NCI-H748 treated with DMSO at 0.1 percent for 48 hours (cell line): ENCODE results near the gene NKD1.

Source experiments
- DNase-seq: peaks from one replicate; lab custom pipeline; 2025; lab: John Stamatoyannopoulos, UW

Gene NKD1

DNA sequence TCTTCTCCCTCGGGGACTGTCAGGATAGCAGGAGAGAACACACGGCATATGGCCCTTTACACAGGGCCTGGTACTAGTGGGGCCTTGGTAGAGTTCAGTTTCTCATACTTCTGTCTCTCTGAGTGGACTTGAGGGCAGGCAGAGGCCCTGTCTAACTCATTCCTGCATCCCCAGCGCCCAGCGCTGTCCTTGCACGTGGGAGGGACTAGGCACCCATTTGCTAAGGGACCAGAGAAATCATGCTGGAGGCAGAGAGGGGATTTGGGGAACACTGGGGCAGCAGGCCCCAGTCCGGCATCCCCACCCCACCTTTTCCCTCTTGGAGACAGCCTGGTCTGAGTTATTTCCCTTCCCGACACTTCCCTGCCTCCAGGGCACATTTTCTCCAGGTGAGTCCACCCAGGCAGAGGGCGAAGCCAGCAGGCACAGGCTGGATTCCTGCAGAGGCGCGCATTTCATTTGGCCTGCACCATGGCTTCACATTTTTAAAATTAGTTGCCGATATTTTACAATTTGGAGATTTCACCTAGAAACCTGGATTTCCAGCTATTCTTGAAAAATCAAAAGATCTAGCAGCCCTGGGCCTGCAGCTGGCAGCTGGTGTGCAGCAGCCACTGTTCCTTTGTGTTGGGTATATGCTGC, 9.7 kb upstream of the NKD1 start:
- DNase-seq, result no peak

GRCh38 chr16:50539053-50539695, 9.0 kb upstream of the NKD1 start:
- DNase-seq, result no peak

DNA sequence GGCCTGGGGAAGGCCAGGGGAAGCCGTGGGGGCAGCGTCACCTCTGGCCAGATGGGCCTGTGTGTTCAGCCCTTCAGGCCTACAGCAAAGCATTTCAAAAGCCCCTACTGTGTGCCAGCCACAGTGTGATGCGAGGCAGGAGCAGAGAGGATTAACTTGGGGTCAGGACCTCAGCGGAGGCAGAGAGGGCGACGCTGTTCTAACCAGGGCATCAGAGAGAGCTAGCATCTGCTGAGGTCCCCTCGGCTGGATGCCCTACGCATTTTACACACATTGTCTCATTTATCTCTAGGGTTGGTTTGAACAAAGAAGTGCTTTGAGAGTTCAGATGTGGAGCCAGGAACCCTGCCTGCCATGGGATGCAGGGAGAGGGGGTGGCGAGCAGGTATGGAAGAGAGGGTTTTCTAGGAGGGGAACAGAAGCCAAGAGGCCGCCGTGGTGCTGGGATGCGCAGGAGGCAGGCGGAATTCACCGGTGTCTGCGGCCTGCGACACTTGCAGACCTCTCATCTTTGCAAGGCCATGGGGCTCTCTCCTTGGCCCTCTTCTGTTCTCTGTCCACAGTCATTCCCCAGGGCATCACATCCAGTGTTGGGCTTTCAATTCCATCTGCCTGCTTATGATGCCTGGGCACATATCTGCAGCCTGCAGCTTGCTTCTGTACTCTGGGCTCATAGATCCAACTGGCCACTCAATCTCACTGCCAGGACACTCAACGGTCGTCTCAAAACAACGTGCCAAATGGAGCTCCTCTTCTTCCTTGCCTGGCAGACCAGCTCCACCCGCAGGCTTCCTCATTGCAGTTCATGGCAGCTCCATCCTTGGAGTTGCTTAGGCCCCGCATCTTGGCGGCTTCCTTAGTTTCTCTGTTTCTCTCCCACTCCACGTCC, 8.1 kb upstream of the NKD1 start:
- DNase-seq, result no peak

DNA sequence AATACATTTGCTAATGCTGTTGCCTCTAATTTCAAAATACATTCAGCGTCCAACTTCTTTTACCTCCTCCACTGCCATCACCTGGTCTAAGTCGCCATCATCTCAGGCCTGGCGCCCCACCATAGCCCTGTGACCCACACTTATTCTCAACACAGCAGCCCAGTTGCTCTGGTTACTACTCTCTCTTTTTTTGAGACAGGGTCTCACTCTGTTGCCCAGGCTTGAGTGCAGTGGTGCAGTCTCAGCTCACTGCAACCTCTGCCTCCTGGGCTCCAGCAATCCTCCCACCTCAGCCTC, 7.5 kb upstream of the NKD1 start:
- DNase-seq, result no peak

DNA sequence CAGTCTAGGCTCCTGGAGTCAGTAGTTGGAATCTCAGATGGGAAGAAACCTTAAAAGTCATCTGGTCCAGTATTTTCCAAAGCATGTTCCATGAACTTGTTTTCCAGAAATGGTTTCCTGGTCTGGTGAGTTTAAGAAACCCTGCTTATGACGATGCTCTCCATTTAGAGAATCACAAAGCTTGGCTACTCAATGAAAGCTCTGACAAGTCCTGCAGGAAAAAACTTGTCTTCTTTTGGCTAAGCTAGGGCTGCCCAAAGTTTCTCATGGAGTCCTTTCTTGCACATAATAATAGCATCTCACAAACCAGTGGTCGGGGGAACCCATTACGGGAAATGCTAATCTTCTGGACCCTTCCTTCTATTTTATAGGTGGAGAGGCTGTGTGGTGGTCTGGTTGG, 5.5 kb upstream of the NKD1 start:
- DNase-seq, result no peak

- DNase-seq, result no peak
Measured at GRCh38 chr16:50546125-50546524, 2.1 kb upstream of the NKD1 start.

DNA sequence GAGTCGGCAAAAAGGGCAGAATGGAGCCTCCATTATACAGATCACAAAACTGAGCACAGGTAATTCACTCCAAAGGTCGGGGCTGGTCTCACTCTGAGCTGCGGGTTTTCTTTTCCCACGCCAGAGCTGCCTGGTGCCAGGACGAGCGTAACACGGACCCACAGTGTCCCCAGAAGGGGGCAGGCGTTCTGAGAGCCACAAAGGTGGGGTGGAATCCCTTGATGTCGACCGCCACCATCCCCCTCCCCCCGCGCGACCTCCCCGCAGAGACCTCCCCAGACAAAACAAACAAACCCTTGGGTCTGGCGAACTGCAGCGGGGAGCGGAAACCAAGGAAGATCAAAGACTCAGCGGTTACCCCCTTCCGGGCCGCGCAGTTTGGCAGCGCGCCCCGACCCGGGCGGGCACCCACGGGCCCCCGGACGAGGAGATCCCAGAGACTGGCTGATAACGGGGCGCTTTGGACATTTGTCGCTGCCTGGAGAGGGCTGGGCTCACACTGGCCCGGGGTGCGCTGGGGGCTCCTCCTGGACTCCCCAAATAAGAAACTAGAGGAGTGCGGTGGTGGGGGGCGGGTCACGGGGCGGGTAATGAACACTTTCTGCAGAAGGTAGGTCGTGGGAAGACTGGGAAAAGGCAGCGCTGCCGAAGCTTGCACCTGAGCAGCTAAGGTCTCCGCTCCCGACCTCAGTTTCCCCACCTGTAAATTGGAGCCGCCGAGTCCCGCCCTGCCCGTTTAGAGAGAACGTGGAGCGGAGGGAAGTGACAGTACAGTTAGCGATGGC, 664 bp upstream of the NKD1 start:
- DNase-seq, result peak; percentile 21

DNA sequence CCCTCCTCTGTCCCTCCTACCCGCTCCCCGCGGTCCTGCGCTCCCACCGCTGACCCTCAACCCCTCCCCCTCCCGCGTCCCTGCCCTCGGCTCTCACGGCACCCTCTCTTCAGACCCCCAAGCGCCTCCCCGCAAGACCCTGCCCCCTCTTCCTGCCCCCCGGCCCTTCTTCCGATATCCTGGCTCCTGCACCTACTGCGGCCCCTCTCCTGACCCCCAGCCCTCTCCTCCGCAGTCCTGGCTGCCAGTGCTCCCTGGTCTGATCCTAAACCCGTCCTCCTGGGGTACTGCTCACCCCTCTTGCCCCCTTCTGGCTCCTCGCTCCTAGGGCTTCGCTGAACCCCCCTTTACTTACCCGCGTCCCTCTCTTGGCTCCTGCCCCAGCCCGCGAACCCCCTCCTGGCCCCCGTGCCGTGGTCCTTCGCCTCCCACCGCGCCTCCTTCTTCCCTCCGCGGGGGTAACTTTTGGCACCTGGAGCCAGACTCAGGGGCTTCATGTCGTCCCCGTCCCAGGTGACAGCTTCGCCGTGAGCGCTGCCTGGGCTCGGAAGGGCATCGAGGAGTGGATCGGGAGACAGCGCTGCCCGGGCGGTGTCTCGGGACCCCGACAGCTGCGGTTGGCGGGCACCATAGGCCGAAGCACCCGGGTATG, 839 bp downstream of the NKD1 start:
- DNase-seq, result no peak

- no peak for DNase-seq
Measured at GRCh38 chr16:50549561-50549915, 1.3 kb downstream of the NKD1 start.

DNA sequence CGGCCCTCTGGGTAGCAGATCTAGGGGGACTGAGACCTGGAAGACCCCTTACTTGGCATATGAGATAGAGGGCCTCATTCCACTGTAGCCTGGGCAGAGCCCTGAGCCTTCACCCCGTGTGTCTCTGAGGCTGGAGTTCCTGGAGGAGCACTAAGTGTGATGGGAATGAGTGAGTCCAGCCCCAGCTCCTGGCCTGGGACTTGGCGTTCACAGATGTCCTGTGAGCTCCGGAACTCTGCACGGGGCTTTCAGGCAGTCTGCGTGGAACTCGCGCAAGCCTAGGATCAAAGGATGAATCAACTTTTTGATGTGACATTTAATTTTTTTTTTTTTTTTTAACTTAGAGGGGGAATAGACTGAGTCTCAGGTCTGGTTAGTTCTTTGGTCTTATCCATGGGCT, 1.8 kb downstream of the NKD1 start:
- DNase-seq, result no peak

- no peak for DNase-seq
Measured at GRCh38 chr16:50550866-50551641, 2.9 kb downstream of the NKD1 start.

DNA sequence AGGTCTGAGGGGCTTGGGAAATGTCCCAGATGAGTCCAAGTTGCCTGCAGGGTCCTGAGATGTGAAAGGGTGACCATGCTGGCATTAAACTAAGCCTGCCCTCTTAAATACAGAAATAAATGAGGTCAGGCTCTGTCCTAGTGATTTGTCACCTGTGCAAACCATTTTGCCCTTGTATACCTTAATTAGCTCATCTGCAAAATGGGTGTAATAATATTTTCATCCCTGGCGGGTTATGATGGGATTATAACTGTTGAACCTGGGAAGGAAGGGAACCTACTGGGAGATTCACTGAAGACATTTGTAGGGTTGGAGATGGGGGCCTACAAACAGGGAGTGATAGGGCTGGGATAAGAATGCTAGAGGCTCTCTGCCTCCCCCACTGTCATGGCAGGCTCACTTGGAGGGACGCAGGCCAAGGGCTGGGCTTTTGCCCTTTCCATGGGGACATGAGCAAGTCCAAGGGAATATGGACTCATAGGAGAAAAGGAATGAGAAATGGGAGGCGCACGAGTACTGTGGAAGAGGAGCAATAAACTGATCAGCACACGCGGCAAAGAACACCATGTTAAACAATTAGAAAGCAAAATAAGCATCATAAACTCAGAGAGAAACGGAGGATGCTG, 4.4 kb downstream of the NKD1 start:
- DNase-seq, result no peak

DNA sequence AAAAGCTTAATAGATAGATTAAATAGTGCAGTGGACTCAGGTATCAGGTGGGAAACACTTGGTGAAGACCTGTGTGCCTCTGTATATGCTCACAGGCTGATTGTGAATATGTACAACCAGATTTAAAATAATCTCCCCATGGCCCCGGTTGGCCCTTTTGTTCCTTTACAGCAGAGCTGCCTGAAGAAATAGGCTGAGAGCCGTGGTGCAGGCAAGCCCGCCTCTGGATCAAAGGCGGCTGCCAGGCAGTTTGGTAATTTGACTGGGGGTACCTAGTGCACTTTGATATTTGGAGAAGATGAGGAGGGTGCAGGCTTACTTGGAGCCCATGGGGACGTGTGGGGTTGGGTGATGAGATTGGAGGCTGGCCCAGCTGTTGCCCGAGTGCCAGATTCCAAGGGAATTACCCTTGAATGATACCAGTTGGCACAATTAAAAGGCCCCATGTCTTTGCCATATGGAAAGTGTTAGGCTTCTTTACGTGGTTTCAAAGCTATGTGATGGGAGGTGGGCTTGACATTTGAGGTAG, 5.0 kb downstream of the NKD1 start:
- DNase-seq, result no peak

DNA sequence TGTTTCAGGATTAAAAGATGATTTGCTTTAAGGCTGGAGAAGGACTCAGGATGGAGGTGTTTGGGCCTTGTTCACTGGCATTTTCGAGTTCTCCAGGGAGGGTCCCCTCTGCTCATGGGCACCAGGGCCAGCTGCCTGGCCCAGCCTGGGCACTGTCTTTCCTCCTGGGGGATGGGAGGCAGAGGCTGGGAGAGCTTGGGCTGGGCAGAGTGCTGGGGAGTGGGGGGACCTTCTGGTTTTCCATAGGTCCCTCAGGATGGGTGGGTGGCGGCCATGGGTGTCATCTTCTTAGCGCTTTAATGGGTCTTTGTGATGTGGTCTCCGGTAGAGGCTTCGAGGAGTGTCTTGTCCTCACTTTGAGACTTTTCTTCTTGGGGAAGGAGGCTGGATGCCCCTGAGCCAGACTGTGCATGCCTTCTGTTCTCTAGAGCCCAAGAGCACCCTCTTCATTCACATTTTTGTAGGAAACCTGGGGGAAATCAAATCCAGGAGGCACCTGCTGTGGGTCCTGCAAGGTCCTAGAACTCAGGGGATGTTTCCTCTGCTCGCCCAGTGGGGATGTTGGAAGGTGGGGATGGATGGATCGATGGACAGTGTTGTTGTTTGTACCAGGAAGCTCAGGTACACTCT, 5.7 kb downstream of the NKD1 start:
- DNase-seq, result no peak

DNA sequence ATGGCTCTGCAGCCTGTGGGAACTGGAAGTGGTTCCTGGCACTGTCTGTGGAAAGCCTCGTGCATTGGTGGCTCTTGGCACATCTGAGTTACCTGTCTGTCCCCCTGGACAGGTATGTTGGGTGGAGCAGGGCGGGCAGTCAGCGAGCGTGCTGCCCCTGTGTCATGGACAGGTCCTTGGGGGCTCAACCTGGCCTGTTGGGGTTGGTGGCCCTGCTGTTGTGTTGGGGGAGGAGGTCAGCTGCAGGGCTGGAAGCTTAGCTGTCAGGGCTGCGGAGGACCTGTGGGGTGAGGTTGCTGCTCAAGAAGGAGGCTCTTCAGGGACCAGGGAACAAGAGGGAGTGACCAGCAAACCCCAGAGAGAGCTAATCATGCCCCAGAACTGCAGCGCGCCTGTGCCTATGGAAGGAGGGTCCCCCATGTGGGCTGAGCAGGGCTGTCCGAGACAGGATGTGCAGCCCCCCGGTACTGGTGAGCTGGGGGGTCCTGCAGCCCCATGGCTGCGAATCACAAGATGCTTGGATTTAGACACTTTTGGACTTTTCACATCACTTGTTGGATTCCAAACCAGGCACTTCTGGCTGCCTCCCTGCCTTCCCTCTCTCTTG, 7.2 kb downstream of the NKD1 start:
- DNase-seq, result no peak

GRCh38 chr16:50555952-50556673, 7.9 kb downstream of the NKD1 start:
- no peak for DNase-seq

GRCh38 chr16:50557046-50557445, 8.8 kb downstream of the NKD1 start:
- no peak for DNase-seq

- no peak for DNase-seq
Measured at GRCh38 chr16:50558913-50559312, 10.7 kb downstream of the NKD1 start.

- DNase-seq, result no peak
Measured at GRCh38 chr16:50559342-50559741, 11.1 kb downstream of the NKD1 start.
